ENCODE measurements around the gene FLRT3.

GRCh38 chr20:14337400-14338171 is at the start of gene FLRT3:
- TF ChIP-seq CTCF (optimal IDR thresholded peaks at IDR 0.05 in 1 of 3, IDR thresholded peaks at IDR 0.05 in 1 of 3, conservative IDR thresholded peaks at IDR 0.05 in 1 of 3; ENCODE audit: extremely low read depth in 1 of 3, insufficient read depth in 2 of 3, low read length in 3 of 3) (peak; percentile 74 to 97 (median 89)), EZH2 (IDR thresholded peaks at IDR 0.05; ENCODE audit: low read length) (no peak)

Measured in keratinocyte (primary cell).